ENCODE measurements around the gene PRAC2.

Gene PRAC2

DNA sequence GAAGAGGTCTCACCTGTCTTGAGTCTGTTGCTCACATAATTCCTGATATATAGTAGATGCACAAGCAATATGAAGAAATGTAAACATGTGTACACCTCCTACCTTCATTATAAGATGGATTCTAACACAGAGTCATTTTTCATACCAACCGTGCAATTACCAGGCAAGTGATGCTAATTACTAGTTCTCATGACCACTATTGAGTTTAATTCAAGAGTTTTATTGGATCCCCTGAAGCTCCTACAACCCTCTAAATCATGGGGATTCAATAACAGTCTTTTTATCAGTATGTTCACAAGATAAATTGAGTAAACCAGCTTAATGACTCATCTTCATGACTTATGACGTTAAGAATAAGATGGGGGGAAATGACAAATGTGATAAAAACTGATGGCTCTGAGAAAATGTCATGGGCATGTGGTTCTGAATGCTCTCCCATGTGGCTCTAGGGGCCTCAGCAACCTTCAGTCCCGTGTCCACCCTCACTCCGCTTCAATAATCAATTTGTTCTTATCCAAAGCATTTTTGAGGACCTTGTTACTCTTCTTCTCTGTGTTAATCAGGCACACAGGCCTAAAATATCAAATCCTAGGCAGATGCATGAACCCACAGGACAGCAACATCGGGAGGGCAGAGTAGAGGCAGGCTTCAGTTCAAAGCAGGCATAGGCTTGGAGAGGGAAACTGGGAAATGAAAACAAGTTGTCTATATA is 43.4 kb upstream of the PRAC2 start:
- no peak for DNase-seq
- no peak for TF ChIP-seq EZH2phosphoT487 (IDR thresholded peaks at IDR 0.05; ENCODE audit: low read length)
- no peak for TF ChIP-seq EZH2 (optimal IDR thresholded peaks at IDR 0.05; ENCODE audit: low read depth, low read length)
- TF ChIP-seq, protein P1, sequence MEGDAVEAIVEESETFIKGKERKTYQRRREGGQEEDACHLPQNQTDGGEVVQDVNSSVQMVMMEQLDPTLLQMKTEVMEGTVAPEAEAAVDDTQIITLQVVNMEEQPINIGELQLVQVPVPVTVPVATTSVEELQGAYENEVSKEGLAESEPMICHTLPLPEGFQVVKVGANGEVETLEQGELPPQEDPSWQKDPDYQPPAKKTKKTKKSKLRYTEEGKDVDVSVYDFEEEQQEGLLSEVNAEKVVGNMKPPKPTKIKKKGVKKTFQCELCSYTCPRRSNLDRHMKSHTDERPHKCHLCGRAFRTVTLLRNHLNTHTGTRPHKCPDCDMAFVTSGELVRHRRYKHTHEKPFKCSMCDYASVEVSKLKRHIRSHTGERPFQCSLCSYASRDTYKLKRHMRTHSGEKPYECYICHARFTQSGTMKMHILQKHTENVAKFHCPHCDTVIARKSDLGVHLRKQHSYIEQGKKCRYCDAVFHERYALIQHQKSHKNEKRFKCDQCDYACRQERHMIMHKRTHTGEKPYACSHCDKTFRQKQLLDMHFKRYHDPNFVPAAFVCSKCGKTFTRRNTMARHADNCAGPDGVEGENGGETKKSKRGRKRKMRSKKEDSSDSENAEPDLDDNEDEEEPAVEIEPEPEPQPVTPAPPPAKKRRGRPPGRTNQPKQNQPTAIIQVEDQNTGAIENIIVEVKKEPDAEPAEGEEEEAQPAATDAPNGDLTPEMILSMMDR (IDR thresholded peaks at IDR 0.05; ENCODE audit: low read length), result no peak
- Histone ChIP-seq H3K79me2 (ENCODE audit: low read length) (no peaks in the 10 kb centered on the region), H4K20me1 (ENCODE audit: insufficient read depth, low read length) (no peaks in the 10 kb centered on the region), H3K27ac (ENCODE audit: low read length) (no peak overlapping the region), H3K9me3 (replicated peaks; ENCODE audit: insufficient read depth, low read length) (no peaks in the 10 kb centered on the region), H3K9me2 (replicated peaks; ENCODE audit: insufficient read depth, low read length) (no peaks in the 10 kb centered on the region), H2AFZ (ENCODE audit: low read length) (no peak overlapping the region), H3K4me2 (ENCODE audit: low read depth, low read length) (no peak overlapping the region), H3K9ac (ENCODE audit: low read length) (no peak overlapping the region), H3K4me1 (ENCODE audit: low read length) (0 out of 2 replicates have a peak, but pooled peaks cover 3% of the 10 kb centered on the region), H3K4me3 (ENCODE audit: low read length) (no peak overlapping the region), H3K36me3 (replicated peaks; ENCODE audit: insufficient read depth, low read length) (no peaks in the 10 kb centered on the region), H3K27me3 (replicated peaks; ENCODE audit: insufficient read depth, low read length) (peaks cover 4% of the 10 kb centered on the region; the same call in 1 of the 2 replicates), H3F3A (ENCODE audit: insufficient read depth, low read length) (no peaks in the 10 kb centered on the region)

DNA sequence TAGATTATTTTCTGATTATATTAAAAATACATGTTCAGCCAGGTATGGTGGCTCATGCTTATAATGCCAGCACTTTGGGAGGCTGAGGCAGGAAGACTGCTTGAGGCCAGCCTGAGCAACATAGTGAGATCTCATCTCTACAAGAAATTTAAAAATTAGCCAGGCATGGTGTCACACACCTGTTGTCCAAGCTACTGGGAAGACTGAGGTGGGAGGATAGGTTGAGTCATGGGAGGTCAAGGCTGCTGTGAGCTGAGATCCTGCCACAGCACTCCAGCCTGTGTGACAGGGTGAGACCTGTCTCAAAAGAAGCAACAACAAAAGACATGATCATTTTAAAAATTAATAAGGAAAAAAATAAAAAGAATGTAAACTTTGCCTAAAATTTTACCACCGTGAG is 41.4 kb upstream of the PRAC2 start:
- peaks cover 4% of the 10 kb centered on the region; the same call in 1 of the 2 replicates for H3K27me3 ChIP-seq (replicated peaks; ENCODE audit: insufficient read depth, low read length)
- DNase-seq, result no peak

DNA sequence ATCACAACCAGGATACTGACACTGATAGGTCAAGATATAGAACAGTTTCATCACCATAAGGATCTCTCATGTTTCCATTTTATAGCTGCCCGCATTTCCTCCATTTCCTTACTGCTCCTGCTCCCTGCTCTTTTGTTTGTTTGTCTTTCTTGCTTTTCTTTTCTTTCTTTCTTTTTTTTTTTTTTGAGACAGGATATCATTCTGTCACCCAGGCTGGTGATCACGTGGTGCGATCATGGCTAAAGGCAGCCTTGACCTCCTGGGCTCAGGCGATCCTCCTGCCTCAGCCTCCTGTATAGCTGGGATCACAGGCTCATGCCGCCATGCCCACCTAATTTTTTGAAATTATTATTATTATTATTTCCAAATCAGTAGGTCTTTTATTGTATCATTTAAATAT is 32.3 kb upstream of the PRAC2 start:
- Histone ChIP-seq H4K20me1 (ENCODE audit: insufficient read depth, low read length) (no peaks in the 10 kb centered on the region), H3K27ac (ENCODE audit: low read length) (no peak overlapping the region), H3K4me3 (ENCODE audit: low read length) (no peak overlapping the region), H3K4me2 (ENCODE audit: low read depth, low read length) (no peak overlapping the region), H2AFZ (ENCODE audit: low read length) (no peak overlapping the region), H3K9ac (ENCODE audit: low read length) (no peak overlapping the region), H3K4me1 (ENCODE audit: low read length) (no peaks in the 10 kb centered on the region), H3K79me2 (ENCODE audit: low read length) (no peaks in the 10 kb centered on the region), H3K36me3 (replicated peaks; ENCODE audit: insufficient read depth, low read length) (no peaks in the 10 kb centered on the region), H3K9me3 (replicated peaks; ENCODE audit: insufficient read depth, low read length) (no peaks in the 10 kb centered on the region), H3F3A (ENCODE audit: insufficient read depth, low read length) (no peaks in the 10 kb centered on the region), H3K27me3 (replicated peaks; ENCODE audit: insufficient read depth, low read length) (no peaks in the 10 kb centered on the region), H3K9me2 (replicated peaks; ENCODE audit: insufficient read depth, low read length) (no peaks in the 10 kb centered on the region)
- no peak for DNase-seq
- TF ChIP-seq, protein P1 (IDR thresholded peaks at IDR 0.05; ENCODE audit: low read length), result no peak
- no peak for TF ChIP-seq EZH2phosphoT487 (IDR thresholded peaks at IDR 0.05; ENCODE audit: low read length)
- no peak for TF ChIP-seq EZH2 (optimal IDR thresholded peaks at IDR 0.05; ENCODE audit: low read depth, low read length)

More for the DNA sequence above, 41.4 kb upstream of the PRAC2 start:
- H2AFZ ChIP-seq (ENCODE audit: low read length), result no peak overlapping the region
- TF ChIP-seq EZH2phosphoT487 (IDR thresholded peaks at IDR 0.05; ENCODE audit: low read length), result no peak
- TF ChIP-seq, protein P1 (IDR thresholded peaks at IDR 0.05; ENCODE audit: low read length), result no peak
- no peak for TF ChIP-seq EZH2 (optimal IDR thresholded peaks at IDR 0.05; ENCODE audit: low read depth, low read length)
- no peak overlapping the region for H3K9ac ChIP-seq (ENCODE audit: low read length)
- no peaks in the 10 kb centered on the region for H3K79me2 ChIP-seq (ENCODE audit: low read length)
- no peaks in the 10 kb centered on the region for H3K36me3 ChIP-seq (replicated peaks; ENCODE audit: insufficient read depth, low read length)
- no peaks in the 10 kb centered on the region for H4K20me1 ChIP-seq (ENCODE audit: insufficient read depth, low read length)
- H3K4me1 ChIP-seq (ENCODE audit: low read length), result 0 out of 2 replicates have a peak, but pooled peaks cover 3% of the 10 kb centered on the region
- no peaks in the 10 kb centered on the region for H3K9me3 ChIP-seq (replicated peaks; ENCODE audit: insufficient read depth, low read length)
- no peak overlapping the region for H3K27ac ChIP-seq (ENCODE audit: low read length)
- no peak overlapping the region for H3K4me3 ChIP-seq (ENCODE audit: low read length)
- H3F3A ChIP-seq (ENCODE audit: insufficient read depth, low read length), result no peaks in the 10 kb centered on the region
- no peaks in the 10 kb centered on the region for H3K9me2 ChIP-seq (replicated peaks; ENCODE audit: insufficient read depth, low read length)
- H3K4me2 ChIP-seq (ENCODE audit: low read depth, low read length), result no peak overlapping the region
